CD8-positive, alpha-beta memory T cell (primary cell): Measurements from ENCODE around the gene SCGB2A2. TPM values are rescaled to one million over a fixed set of nuclear protein-coding genes. Genes with fewer than 3 reads are reported as not detected.

Source experiments
- CTCF ChIA-PET: fragments of 350-600 bp; sonication (Branson Sonifier 250); formaldehyde crosslinking; loops from one replicate; lab custom pipeline; 2021; ENCODE audit warnings: antibody characterized with exemption; lab: Charles Lee
- POLR2A ChIA-PET: fragments of 350-600 bp; sonication (Branson Sonifier 250); formaldehyde crosslinking; loops from one replicate; lab custom pipeline; 2021; ENCODE audit warnings: antibody characterized with exemption; lab: Charles Lee
- DNase-seq, 5 donors: peaks; one replicate each; pipeline versions ENCODE4 v3.0.0 to v3.0.0-alpha.2; 2020 to 2022; ENCODE audit warnings: mixed read lengths in 1 of 5
- H3K27ac ChIP-seq: one replicate; pipeline ENCODE4 v1.7.0; 2013; ENCODE audit warnings: low read depth, mild to moderate bottlenecking, low read length, moderate library complexity
- H3K27me3 ChIP-seq: 2 replicates; pipeline ENCODE4 v1.7.0; 2013; ENCODE audit warnings: low read length, mild to moderate bottlenecking; ENCODE audit not compliant: insufficient read depth, poor library complexity, severe bottlenecking
- H3K36me3 ChIP-seq: 2 replicates; pipeline ENCODE4 v1.7.0; 2013; ENCODE audit warnings: mild to moderate bottlenecking, low read length, moderate library complexity; ENCODE audit not compliant: insufficient read depth
- H3K4me1 ChIP-seq: 2 replicates; pipeline ENCODE4 v1.7.0; 2013; ENCODE audit warnings: mild to moderate bottlenecking, low read length, moderate library complexity; ENCODE audit not compliant: insufficient read depth
- H3K4me3 ChIP-seq: 2 replicates; pipeline ENCODE4 v1.7.0; 2013; ENCODE audit warnings: mild to moderate bottlenecking, low read length
- H3K9me3 ChIP-seq: 2 replicates; pipeline ENCODE4 v1.7.0; 2013; ENCODE audit warnings: mild to moderate bottlenecking, low read length
- H3K27ac Mint-ChIP-seq, 8 donors: one replicate each; pipeline ENCODE4 v1.8.0; 2020 to 2021; ENCODE audit warnings: mixed read lengths in 8 of 8, mild to moderate bottlenecking in 6 of 8, inconsistent platforms in 3 of 8, moderate library complexity in 3 of 8
- H3K27me3 Mint-ChIP-seq, 2 donors: one replicate each; pipeline ENCODE4 v1.8.0; 2020 to 2021; ENCODE audit warnings: mixed read lengths in 2 of 2, mild to moderate bottlenecking in 1 of 2, moderate library complexity in 1 of 2
- H3K36me3 Mint-ChIP-seq, 3 donors: one replicate each; pipeline ENCODE4 v1.8.0; 2020 to 2021; ENCODE audit warnings: mixed read lengths in 3 of 3, inconsistent platforms in 1 of 3, mild to moderate bottlenecking in 1 of 3
- H3K4me1 Mint-ChIP-seq, 3 donors: one replicate each; pipeline ENCODE4 v1.8.0; 2020 to 2021; ENCODE audit warnings: mixed read lengths in 3 of 3, inconsistent platforms in 1 of 3, mild to moderate bottlenecking in 1 of 3
- H3K4me3 Mint-ChIP-seq, 7 donors: one replicate each; pipeline ENCODE4 v1.8.0; 2020 to 2021; ENCODE audit warnings: mixed read lengths in 7 of 7, mild to moderate bottlenecking in 6 of 7, moderate library complexity in 4 of 7, inconsistent platforms in 2 of 7
- H3K9me3 Mint-ChIP-seq, 5 donors: one replicate each; pipeline ENCODE4 v1.8.0; 2020 to 2022; ENCODE audit warnings: mixed read lengths in 5 of 5, mild to moderate bottlenecking in 3 of 5, moderate library complexity in 2 of 5, inconsistent platforms in 1 of 5
- polyA plus RNA-seq: library from polyadenylated mRNA; unstranded; fragments of 300-500 nt; fragmentation: Illumina TruSeq; gene quantifications from one replicate; pipeline ENCODE4 v1.2.3, GENCODE V29; 2021
- total RNA-seq, 2 experiments: library from RNA; stranded (reverse); gene quantifications; one replicate each; pipeline ENCODE4 v1.2.3, GENCODE V29; 2021

Gene SCGB2A2
- total and polyA plus RNA-seq, 3 experiments from 2014 or later: not detected

GRCh38 chr11:62267050-62267449 is 2.9 kb upstream of the SCGB2A2 start:
- Histone ChIP-seq H3K4me3 (no peak overlapping the region), H3K36me3 (no peaks in the 10 kb centered on the region), H3K9me3 (no peaks in the 10 kb centered on the region), H3K27me3 (no peaks in the 10 kb centered on the region), H3K4me1 (no peaks in the 10 kb centered on the region), H3K27ac (no peak overlapping the region)
- ChIA-PET CTCF (no interaction called here), POLR2A (no interaction called here)
- no peaks in the 10 kb centered on the region for H3K4me1 Mint-ChIP-seq
- no peaks in the 10 kb centered on the region for H3K36me3 Mint-ChIP-seq
- no peaks in the 10 kb centered on the region for H3K9me3 Mint-ChIP-seq
- no peak overlapping the region for H3K4me3 Mint-ChIP-seq
- H3K27me3 Mint-ChIP-seq: peaks cover 8 to 35% of the 10 kb centered on the region in 2 donors
- no peak overlapping the region for H3K27ac Mint-ChIP-seq
- no peak for DNase-seq

GRCh38 chr11:62267576-62267975 is 2.4 kb upstream of the SCGB2A2 start:
- Histone ChIP-seq H3K9me3 (no peaks in the 10 kb centered on the region), H3K4me3 (no peak overlapping the region), H3K27ac (no peak overlapping the region), H3K4me1 (no peaks in the 10 kb centered on the region), H3K27me3 (no peaks in the 10 kb centered on the region), H3K36me3 (no peaks in the 10 kb centered on the region)
- peak overlapping the region in 1 of 8 donors; percentile 34 for H3K27ac Mint-ChIP-seq
- no peak for DNase-seq
- no peaks in the 10 kb centered on the region for H3K9me3 Mint-ChIP-seq
- CTCF ChIA-PET: no interaction called here
- H3K27me3 Mint-ChIP-seq: peaks cover 8 to 35% of the 10 kb centered on the region in 2 donors
- H3K36me3 Mint-ChIP-seq: no peaks in the 10 kb centered on the region
- no peaks in the 10 kb centered on the region for H3K4me1 Mint-ChIP-seq
- H3K4me3 Mint-ChIP-seq: no peak overlapping the region
- POLR2A ChIA-PET: no interaction called here

- H3K36me3 ChIP-seq: no peaks in the 10 kb centered on the region
- no peaks in the 10 kb centered on the region for H3K27me3 ChIP-seq
- Mint-ChIP-seq H3K4me3 (no peak overlapping the region), H3K36me3 (no peaks in the 10 kb centered on the region), H3K9me3 (no peaks in the 10 kb centered on the region), H3K27me3 (peaks cover 3 to 6% of the 10 kb centered on the region in 2 donors), H3K27ac (no peak overlapping the region), H3K4me1 (no peaks in the 10 kb centered on the region)
- ChIA-PET POLR2A (no interaction called here), CTCF (no interaction called here)
- no peaks in the 10 kb centered on the region for H3K4me1 ChIP-seq
- no peak for DNase-seq
- no peak overlapping the region for H3K4me3 ChIP-seq
- H3K9me3 ChIP-seq: no peaks in the 10 kb centered on the region
- H3K27ac ChIP-seq: no peak overlapping the region
Observed at GRCh38 chr11:62273284-62273683, 3.3 kb downstream of the SCGB2A2 start.

GRCh38 chr11:62273789-62274275 is 3.9 kb downstream of the SCGB2A2 start:
- Histone ChIP-seq H3K27ac (no peak overlapping the region), H3K27me3 (no peaks in the 10 kb centered on the region), H3K9me3 (no peaks in the 10 kb centered on the region), H3K4me1 (no peaks in the 10 kb centered on the region), H3K4me3 (no peak overlapping the region), H3K36me3 (no peaks in the 10 kb centered on the region)
- Mint-ChIP-seq H3K27me3 (peaks cover 1% of the 10 kb centered on the region in 2 donors), H3K36me3 (no peaks in the 10 kb centered on the region), H3K9me3 (no peaks in the 10 kb centered on the region), H3K4me1 (no peaks in the 10 kb centered on the region), H3K4me3 (no peak overlapping the region), H3K27ac (no peak overlapping the region)
- ChIA-PET POLR2A (no interaction called here), CTCF (no interaction called here)
- DNase-seq: no peak

GRCh38 chr11:62280452-62280851 is 10.5 kb downstream of the SCGB2A2 start:
- Histone ChIP-seq H3K27ac (no peak overlapping the region), H3K4me3 (no peak overlapping the region), H3K27me3 (peaks cover 3% of the 10 kb centered on the region), H3K4me1 (no peaks in the 10 kb centered on the region), H3K36me3 (no peaks in the 10 kb centered on the region), H3K9me3 (no peaks in the 10 kb centered on the region)
- POLR2A ChIA-PET: no interaction called here
- Mint-ChIP-seq H3K27me3 (peaks cover 0 to 13% of the 10 kb centered on the region in 2 donors), H3K4me1 (no peaks in the 10 kb centered on the region), H3K9me3 (no peaks in the 10 kb centered on the region), H3K4me3 (no peak overlapping the region), H3K27ac (no peak overlapping the region), H3K36me3 (no peaks in the 10 kb centered on the region)
- DNase-seq: no peak
- CTCF ChIA-PET: no interaction called here

- POLR2A ChIA-PET: no interaction called here
- Histone ChIP-seq H3K9me3 (no peaks in the 10 kb centered on the region), H3K4me1 (no peaks in the 10 kb centered on the region), H3K36me3 (no peaks in the 10 kb centered on the region), H3K27ac (no peak overlapping the region), H3K4me3 (no peak overlapping the region), H3K27me3 (no peaks in the 10 kb centered on the region)
- DNase-seq: no peak
- CTCF ChIA-PET: no interaction called here
- peaks cover 17 to 39% of the 10 kb centered on the region in 2 donors for H3K27me3 Mint-ChIP-seq
- H3K4me3 Mint-ChIP-seq: no peak overlapping the region
- no peak overlapping the region for H3K27ac Mint-ChIP-seq
- no peaks in the 10 kb centered on the region for H3K36me3 Mint-ChIP-seq
- H3K9me3 Mint-ChIP-seq: peaks cover 0 to 3% (median 1%) of the 10 kb centered on the region in 5 donors
- H3K4me1 Mint-ChIP-seq: no peaks in the 10 kb centered on the region
Observed at GRCh38 chr11:62295504-62295903, 25.5 kb downstream of the SCGB2A2 start.

GRCh38 chr11:62298975-62299374 is 29.0 kb downstream of the SCGB2A2 start, which contains the start of gene SCGB1D4:
Gene SCGB1D4 (minus strand): TSS chr11:62299075. CDS start chr11:62299010, 65 bp downstream.
- POLR2A ChIA-PET: no interaction called here

GRCh38 chr11:62306227-62306626 is 36.3 kb downstream of the SCGB2A2 start:
- no peak overlapping the region for H3K27ac Mint-ChIP-seq
- H3K9me3 Mint-ChIP-seq: peaks cover 7 to 12% (median 10%) of the 10 kb centered on the region in 5 donors
- Histone ChIP-seq H3K36me3 (no peaks in the 10 kb centered on the region), H3K4me1 (peaks cover 5% of the 10 kb centered on the region), H3K27me3 (no peaks in the 10 kb centered on the region), H3K4me3 (no peak overlapping the region), H3K9me3 (no peaks in the 10 kb centered on the region), H3K27ac (no peak overlapping the region)
- no peak for DNase-seq
- CTCF ChIA-PET: interaction anchor here (1.0 kb wide), 1 partner anchor 65 kb away, joined by 3 read pairs; no protein-coding TSS in a partner anchor
- POLR2A ChIA-PET: no interaction called here
- no peak overlapping the region for H3K4me3 Mint-ChIP-seq
- H3K36me3 Mint-ChIP-seq: no peaks in the 10 kb centered on the region
- H3K27me3 Mint-ChIP-seq: peaks cover 0 to 44% of the 10 kb centered on the region in 2 donors
- H3K4me1 Mint-ChIP-seq: peaks cover 3 to 8% (median 5%) of the 10 kb centered on the region in 3 donors

More at GRCh38 chr11:62298975-62299374, 29.0 kb downstream of the SCGB2A2 start, which contains the start of gene SCGB1D4:
- CTCF ChIA-PET: interaction anchor here (3.0 kb wide), 1 partner anchor 12 kb away, joined by 15 read pairs; no protein-coding TSS in a partner anchor
- Mint-ChIP-seq H3K4me3 (no peak within 1 kb of the TSS), H3K27me3 (peaks cover 16 to 54% of the 10 kb centered on the region in 2 donors), H3K27ac (peak within 1 kb of the TSS in 1 of 8 donors; percentile 44), H3K36me3 (no peaks in the 10 kb centered on the region), H3K4me1 (no peaks in the 10 kb centered on the region), H3K9me3 (no peaks in the 10 kb centered on the region)
- Histone ChIP-seq H3K27me3 (no peaks in the 10 kb centered on the region), H3K9me3 (no peaks in the 10 kb centered on the region), H3K27ac (no peak within 1 kb of the TSS), H3K36me3 (no peaks in the 10 kb centered on the region), H3K4me1 (no peaks in the 10 kb centered on the region), H3K4me3 (no peak within 1 kb of the TSS)
- no peak for DNase-seq
